ENCODE results near the gene WNK2.

The WNK2 gene

GRCh38 chr9:93203026-93203717 lies 19.2 kb downstream of the WNK2 start:
- peaks cover 1% of the 10 kb centered on the region; the same call in 1 of the 2 replicates for H3K4me1 ChIP-seq (ENCODE audit: control insufficient read depth, insufficient read depth, low read length)
- no peaks in the 10 kb centered on the region for H3K27me3 ChIP-seq (ENCODE audit: control insufficient read depth, insufficient read depth, low read length)
- H3K36me3 ChIP-seq (ENCODE audit: control insufficient read depth, insufficient read depth, low read length) = no peaks in the 10 kb centered on the region
- no peak for DNase-seq (ENCODE audit: low read depth, low spot score)
- WGBS (ENCODE audit: insufficient coverage, insufficient read length) = no CpG with 5 or more reads among the region's 11 CpGs
- H3K9me3 ChIP-seq (ENCODE audit: control insufficient read depth, insufficient read depth, low read length) = no peaks in the 10 kb centered on the region
- no peak overlapping the region for H3K27ac ChIP-seq (ENCODE audit: low read length)
- no peak overlapping the region for H3K4me3 ChIP-seq (ENCODE audit: low read length)

GRCh38 chr9:93203718-93204469 lies 20.0 kb downstream of the WNK2 start:
- no peaks in the 10 kb centered on the region for H3K9me3 ChIP-seq (ENCODE audit: control insufficient read depth, insufficient read depth, low read length)
- H3K27me3 ChIP-seq (ENCODE audit: control insufficient read depth, insufficient read depth, low read length) = no peaks in the 10 kb centered on the region
- no peak for DNase-seq (ENCODE audit: low read depth, low spot score)
- no peak overlapping the region for H3K27ac ChIP-seq (ENCODE audit: low read length)
- H3K4me3 ChIP-seq (ENCODE audit: low read length) = no peak overlapping the region
- H3K4me1 ChIP-seq (ENCODE audit: control insufficient read depth, insufficient read depth, low read length) = peaks cover 1% of the 10 kb centered on the region; the same call in 1 of the 2 replicates
- H3K36me3 ChIP-seq (ENCODE audit: control insufficient read depth, insufficient read depth, low read length) = no peaks in the 10 kb centered on the region
- no CpG with 5 or more reads among the region's 15 CpGs for WGBS (ENCODE audit: insufficient coverage, insufficient read length)

DNA sequence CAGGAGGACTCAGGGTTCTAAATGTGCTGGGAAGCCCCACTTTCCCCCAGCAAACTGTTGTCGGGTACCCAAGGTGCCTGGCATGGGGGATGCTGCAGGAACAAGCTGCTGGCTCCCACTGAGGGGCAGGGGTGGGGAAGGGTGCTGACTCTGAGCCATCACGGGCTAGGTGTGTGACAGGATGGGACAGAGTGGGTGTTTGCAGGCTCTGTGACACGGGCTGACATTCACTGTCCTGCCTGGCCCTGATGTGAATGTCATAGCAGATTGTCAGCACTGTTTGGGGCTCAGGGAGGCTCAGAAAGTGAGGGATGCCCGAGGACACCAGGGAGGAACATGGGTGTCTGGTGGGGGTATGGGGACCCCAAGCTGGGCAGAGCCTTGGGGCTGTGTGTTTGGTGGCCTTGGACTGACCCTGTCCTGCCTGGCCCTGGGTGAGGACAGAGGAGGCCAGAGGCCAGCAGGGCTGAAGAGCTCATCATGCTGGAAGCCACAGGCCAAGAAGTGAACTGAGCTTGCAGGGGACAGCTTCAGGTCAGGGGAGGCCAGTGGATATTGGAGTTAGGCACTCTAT lies 20.6 kb downstream of the WNK2 start:
- no peak overlapping the region for H3K4me3 ChIP-seq (ENCODE audit: low read length)
- H3K36me3 ChIP-seq (ENCODE audit: control insufficient read depth, insufficient read depth, low read length) = no peaks in the 10 kb centered on the region
- no peak for DNase-seq (ENCODE audit: low read depth, low spot score)
- no peak overlapping the region for H3K27ac ChIP-seq (ENCODE audit: low read length)
- no peaks in the 10 kb centered on the region for H3K9me3 ChIP-seq (ENCODE audit: control insufficient read depth, insufficient read depth, low read length)
- peaks cover 1% of the 10 kb centered on the region; the same call in 1 of the 2 replicates for H3K4me1 ChIP-seq (ENCODE audit: control insufficient read depth, insufficient read depth, low read length)
- no CpG with 5 or more reads among the region's 4 CpGs for WGBS (ENCODE audit: insufficient coverage, insufficient read length)
- H3K27me3 ChIP-seq (ENCODE audit: control insufficient read depth, insufficient read depth, low read length) = no peaks in the 10 kb centered on the region

DNA sequence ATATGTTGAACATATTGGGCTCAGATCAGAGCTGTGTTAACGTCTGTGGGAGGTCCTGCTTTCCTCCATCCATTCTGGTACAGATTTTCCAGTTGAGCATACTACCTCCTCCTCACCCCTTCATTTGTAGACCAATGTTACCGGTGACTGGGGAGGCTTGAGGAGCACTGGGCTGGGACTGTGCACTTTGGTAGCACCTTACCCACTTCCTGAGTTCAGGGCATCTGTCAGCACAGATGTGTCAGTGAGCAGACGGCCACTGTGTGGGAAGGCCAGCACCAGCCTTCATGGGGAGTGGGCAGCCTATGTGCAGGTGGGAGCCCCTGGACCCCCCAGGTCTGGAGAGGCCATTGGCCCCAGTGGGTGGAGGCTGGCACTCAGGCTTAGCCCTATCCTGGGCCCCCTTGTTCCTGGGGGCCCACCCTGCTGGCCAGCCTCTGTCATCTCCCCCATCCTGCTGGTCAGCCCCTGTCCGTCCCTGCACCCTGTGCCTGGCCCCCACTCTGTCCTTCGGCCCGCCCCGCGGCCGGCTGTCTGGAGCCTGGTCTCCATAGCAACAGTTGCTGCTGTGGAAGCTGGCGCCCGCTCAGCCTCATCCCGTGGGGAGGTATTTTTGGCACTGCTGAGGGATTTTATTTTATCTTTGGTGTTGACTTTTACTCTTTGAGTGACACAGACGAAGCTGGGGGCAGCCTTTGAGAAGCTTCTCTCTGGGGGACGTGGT lies 21.3 kb downstream of the WNK2 start:
- no CpG with 5 or more reads among the region's 14 CpGs for WGBS (ENCODE audit: insufficient coverage, insufficient read length)
- no peak for DNase-seq (ENCODE audit: low read depth, low spot score)
- Histone ChIP-seq H3K27ac (ENCODE audit: low read length) (no peak overlapping the region), H3K4me1 (ENCODE audit: control insufficient read depth, insufficient read depth, low read length) (peaks cover 1% of the 10 kb centered on the region; the same call in 1 of the 2 replicates), H3K36me3 (ENCODE audit: control insufficient read depth, insufficient read depth, low read length) (no peaks in the 10 kb centered on the region; the same call in 1 of the 2 replicates), H3K9me3 (ENCODE audit: control insufficient read depth, insufficient read depth, low read length) (no peaks in the 10 kb centered on the region), H3K27me3 (ENCODE audit: control insufficient read depth, insufficient read depth, low read length) (no peaks in the 10 kb centered on the region), H3K4me3 (ENCODE audit: low read length) (no peak overlapping the region)

DNA sequence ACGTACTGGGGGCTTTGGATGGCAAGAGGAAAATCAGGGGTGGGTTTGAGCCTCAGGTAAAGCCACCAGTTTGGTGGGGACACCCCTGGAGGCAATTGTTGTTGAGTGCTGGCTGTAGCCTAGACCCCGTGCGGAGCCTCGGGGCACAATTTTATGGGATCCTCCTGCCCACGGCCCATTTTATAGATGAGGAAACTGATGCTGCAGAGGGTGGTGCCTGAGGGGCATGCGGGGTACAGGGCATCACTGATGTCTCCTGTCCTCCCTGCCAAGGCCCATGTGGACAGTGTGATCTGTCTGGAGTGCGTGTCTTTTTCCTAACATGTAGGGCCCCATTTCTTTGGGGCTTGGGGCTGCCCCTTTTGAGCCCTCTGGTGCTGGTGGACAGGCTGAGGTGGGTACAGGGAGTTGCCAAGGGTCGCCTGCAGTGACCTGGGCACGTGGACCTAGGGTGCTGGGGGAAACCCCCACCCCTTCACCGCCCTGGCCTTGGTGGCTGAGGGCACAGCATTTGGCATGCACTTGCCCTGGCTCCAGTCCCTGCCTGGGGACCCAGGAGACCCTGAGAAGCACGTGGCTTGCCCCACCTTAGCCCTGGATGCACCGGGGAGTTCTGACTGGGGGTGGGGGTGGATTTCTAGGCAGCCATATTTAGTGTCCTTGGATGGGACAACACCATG lies 22.1 kb downstream of the WNK2 start:
- no peak for DNase-seq (ENCODE audit: low read depth, low spot score)
- no peaks in the 10 kb centered on the region for H3K9me3 ChIP-seq (ENCODE audit: control insufficient read depth, insufficient read depth, low read length)
- no CpG with 5 or more reads among the region's 12 CpGs for WGBS (ENCODE audit: insufficient coverage, insufficient read length)
- no peak overlapping the region for H3K4me3 ChIP-seq (ENCODE audit: low read length)
- peaks cover 2% of the 10 kb centered on the region; the same call in 1 of the 2 replicates for H3K36me3 ChIP-seq (ENCODE audit: control insufficient read depth, insufficient read depth, low read length)
- H3K27me3 ChIP-seq (ENCODE audit: control insufficient read depth, insufficient read depth, low read length) = no peaks in the 10 kb centered on the region
- H3K27ac ChIP-seq (ENCODE audit: low read length) = no peak overlapping the region
- H3K4me1 ChIP-seq (ENCODE audit: control insufficient read depth, insufficient read depth, low read length) = peaks cover 1% of the 10 kb centered on the region; the same call in 1 of the 2 replicates

DNA sequence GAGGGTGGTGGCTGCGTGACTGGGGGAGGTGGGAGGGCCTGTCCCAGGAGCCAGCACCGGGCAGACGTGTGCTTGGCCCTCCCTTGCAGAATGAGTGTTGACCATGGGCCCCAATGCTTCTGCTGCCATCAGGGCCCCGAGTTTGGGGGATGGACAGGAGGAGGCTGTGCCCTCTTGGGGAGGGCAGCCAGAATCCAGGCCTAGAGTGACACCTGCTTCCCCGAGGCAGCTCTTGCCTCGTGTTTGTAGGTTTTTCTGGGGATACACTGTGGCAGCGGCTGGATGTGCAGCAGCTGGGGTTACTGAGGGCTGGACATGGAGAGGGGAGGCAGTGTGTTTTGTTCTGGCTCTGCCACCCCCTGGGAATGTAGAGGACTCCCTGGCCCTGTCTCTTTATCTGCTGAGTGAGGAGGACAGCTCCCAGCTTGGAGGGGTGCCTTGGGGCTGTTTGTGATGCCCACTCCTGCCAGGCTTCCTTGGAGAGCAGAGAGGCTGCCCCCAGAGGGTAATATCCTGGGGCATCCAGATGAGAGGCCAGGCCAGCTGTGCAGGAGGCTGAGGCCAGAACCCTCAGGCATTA lies 22.7 kb downstream of the WNK2 start:
- no peaks in the 10 kb centered on the region for H3K9me3 ChIP-seq (ENCODE audit: control insufficient read depth, insufficient read depth, low read length)
- peaks cover 2% of the 10 kb centered on the region; the same call in 1 of the 2 replicates for H3K36me3 ChIP-seq (ENCODE audit: control insufficient read depth, insufficient read depth, low read length)
- H3K4me3 ChIP-seq (ENCODE audit: low read length) = no peak overlapping the region
- no peaks in the 10 kb centered on the region for H3K27me3 ChIP-seq (ENCODE audit: control insufficient read depth, insufficient read depth, low read length)
- no peak overlapping the region for H3K27ac ChIP-seq (ENCODE audit: low read length)
- peaks cover 1% of the 10 kb centered on the region; the same call in 1 of the 2 replicates for H3K4me1 ChIP-seq (ENCODE audit: control insufficient read depth, insufficient read depth, low read length)
- no peak for DNase-seq (ENCODE audit: low read depth, low spot score)
- no CpG with 5 or more reads among the region's 7 CpGs for WGBS (ENCODE audit: insufficient coverage, insufficient read length)

DNA sequence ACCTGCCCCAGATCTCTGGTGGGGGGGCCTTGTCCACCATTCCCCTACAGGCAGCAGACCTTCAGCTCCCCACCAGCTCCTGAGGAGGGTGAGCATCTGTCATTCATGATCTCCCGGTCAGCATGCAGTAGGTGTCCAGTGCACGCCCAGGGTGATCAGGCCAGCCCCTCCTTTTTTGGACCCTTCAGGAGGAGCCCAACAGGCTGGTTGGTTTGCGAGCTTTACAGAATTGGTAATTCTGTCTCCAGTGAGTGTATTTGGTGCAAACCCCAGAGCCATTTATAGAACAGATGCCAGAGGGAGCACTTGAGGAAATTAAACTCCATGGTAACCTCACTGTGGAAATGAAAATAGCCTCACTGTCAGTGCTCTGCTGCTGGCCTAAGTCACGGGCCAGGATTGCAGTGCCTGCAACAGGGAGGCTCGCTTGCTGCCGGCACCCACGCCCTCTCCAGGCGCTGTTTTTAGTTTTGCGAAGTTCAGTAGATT lies 23.4 kb downstream of the WNK2 start:
- no peak overlapping the region for H3K27ac ChIP-seq (ENCODE audit: low read length)
- H3K4me1 ChIP-seq (ENCODE audit: control insufficient read depth, insufficient read depth, low read length) = peaks cover 1% of the 10 kb centered on the region; the same call in 1 of the 2 replicates
- peaks cover 2% of the 10 kb centered on the region; the same call in 1 of the 2 replicates for H3K36me3 ChIP-seq (ENCODE audit: control insufficient read depth, insufficient read depth, low read length)
- WGBS (ENCODE audit: insufficient coverage, insufficient read length) = no CpG with 5 or more reads among the region's 9 CpGs
- DNase-seq (ENCODE audit: low read depth, low spot score) = no peak
- H3K9me3 ChIP-seq (ENCODE audit: control insufficient read depth, insufficient read depth, low read length) = no peaks in the 10 kb centered on the region
- no peaks in the 10 kb centered on the region for H3K27me3 ChIP-seq (ENCODE audit: control insufficient read depth, insufficient read depth, low read length)
- no peak overlapping the region for H3K4me3 ChIP-seq (ENCODE audit: low read length)

GRCh38 chr9:93207860-93208734 lies 24.2 kb downstream of the WNK2 start:
- Histone ChIP-seq H3K36me3 (ENCODE audit: control insufficient read depth, insufficient read depth, low read length) (peaks cover 2% of the 10 kb centered on the region; the same call in 1 of the 2 replicates), H3K4me3 (ENCODE audit: low read length) (no peak overlapping the region), H3K27me3 (ENCODE audit: control insufficient read depth, insufficient read depth, low read length) (no peaks in the 10 kb centered on the region), H3K27ac (ENCODE audit: low read length) (no peak overlapping the region), H3K9me3 (ENCODE audit: control insufficient read depth, insufficient read depth, low read length) (no peaks in the 10 kb centered on the region), H3K4me1 (ENCODE audit: control insufficient read depth, insufficient read depth, low read length) (peaks cover 1% of the 10 kb centered on the region; the same call in 1 of the 2 replicates)
- no peak for DNase-seq (ENCODE audit: low read depth, low spot score)
- WGBS (ENCODE audit: insufficient coverage, insufficient read length) = no CpG with 5 or more reads among the region's 25 CpGs

GRCh38 chr9:93209097-93209496 lies 25.2 kb downstream of the WNK2 start:
- Histone ChIP-seq H3K4me3 (ENCODE audit: low read length) (no peak overlapping the region), H3K27me3 (ENCODE audit: control insufficient read depth, insufficient read depth, low read length) (no peaks in the 10 kb centered on the region), H3K36me3 (ENCODE audit: control insufficient read depth, insufficient read depth, low read length) (peaks cover 2% of the 10 kb centered on the region; the same call in 1 of the 2 replicates), H3K4me1 (ENCODE audit: control insufficient read depth, insufficient read depth, low read length) (no peaks in the 10 kb centered on the region; the same call in 1 of the 2 replicates), H3K27ac (ENCODE audit: low read length) (no peak overlapping the region), H3K9me3 (ENCODE audit: control insufficient read depth, insufficient read depth, low read length) (no peaks in the 10 kb centered on the region)
- no peak for DNase-seq (ENCODE audit: low read depth, low spot score)
- WGBS (ENCODE audit: insufficient coverage, insufficient read length) = no CpG with 5 or more reads among the region's 9 CpGs

Measured in iPS DF 6.9 (cell line).